GM21619 (cell line): ENCODE measurements around the gene HTR3E.
"Not testable (repeated sequence)": the region's sequence is repeated elsewhere in the genome, so short reads cannot be mapped to it uniquely, and the experiment has no call there.

Experiments
- ATAC-seq: cut with Tn5 transposase; IDR thresholded peaks from one replicate; pipeline ENCODE4 v1.9.1; 2021; ENCODE audit not compliant: unreplicated experiment

Gene HTR3E, protein sequence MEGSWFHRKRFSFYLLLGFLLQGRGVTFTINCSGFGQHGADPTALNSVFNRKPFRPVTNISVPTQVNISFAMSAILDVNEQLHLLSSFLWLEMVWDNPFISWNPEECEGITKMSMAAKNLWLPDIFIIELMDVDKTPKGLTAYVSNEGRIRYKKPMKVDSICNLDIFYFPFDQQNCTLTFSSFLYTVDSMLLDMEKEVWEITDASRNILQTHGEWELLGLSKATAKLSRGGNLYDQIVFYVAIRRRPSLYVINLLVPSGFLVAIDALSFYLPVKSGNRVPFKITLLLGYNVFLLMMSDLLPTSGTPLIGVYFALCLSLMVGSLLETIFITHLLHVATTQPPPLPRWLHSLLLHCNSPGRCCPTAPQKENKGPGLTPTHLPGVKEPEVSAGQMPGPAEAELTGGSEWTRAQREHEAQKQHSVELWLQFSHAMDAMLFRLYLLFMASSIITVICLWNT

DNA sequence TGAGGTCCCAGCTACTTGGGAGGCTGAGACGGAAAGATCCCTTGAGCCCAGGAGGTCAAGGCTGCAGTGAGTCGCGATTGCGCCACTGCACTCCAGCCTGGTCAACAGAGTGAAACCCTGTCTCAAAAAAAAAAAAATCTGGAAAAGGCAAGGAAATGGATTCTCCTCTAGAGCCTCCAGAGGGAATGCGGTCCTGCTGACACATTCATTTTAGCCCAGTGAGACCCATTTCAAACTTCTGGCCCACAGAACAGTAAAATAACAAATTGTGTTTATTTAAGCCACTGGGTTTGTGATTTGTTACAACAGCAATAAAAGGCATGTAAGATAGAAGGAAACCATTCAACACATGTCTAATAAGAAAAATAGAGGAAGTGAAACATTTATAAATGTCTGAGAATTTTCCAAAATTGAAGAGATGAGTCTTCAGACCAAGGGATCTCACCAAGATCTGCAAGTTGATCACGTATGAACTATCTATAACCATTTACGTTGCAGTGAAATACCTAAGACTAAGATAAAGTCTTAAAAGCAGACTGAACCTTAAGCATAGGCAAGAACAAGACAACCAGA is at the start of gene HTR3E:
Gene HTR3E (plus strand): TSS at position 254 of the 573 bp plus-strand sequence. CDS start 466 bp downstream, outside the sequence.
- ATAC-seq = no peak

DNA sequence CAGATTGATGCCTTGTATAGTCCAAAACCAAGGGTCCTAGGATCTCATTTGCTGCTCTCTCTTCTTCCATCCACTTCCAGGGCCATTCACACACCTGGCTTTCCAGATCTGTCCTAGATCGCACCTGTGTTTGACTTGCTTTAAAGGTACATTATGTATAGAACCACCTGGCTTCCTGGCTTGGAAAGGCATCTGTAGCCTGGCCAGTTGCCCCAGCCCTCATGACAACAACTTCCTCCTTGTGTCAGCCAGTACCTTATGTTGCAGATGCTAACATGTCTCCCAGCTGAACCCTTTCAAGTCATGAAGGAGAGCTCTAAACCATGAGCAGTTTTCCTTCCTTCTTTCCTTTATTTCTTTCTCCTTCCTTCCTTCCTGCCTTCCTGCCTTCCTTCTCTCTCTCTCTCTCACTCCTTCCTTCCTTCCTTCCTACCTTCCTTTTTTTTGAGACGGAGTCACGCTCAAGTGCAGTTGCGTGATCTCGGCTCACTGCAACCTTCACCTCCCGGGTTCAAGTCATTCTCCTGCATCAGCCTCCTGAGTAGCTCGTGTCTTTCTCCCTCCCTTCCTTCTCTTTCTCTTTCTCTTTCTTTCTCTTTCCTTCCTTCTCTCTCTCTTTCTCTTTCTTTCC is 46.5 kb upstream of the HTR3E start:
- no peak for ATAC-seq

DNA sequence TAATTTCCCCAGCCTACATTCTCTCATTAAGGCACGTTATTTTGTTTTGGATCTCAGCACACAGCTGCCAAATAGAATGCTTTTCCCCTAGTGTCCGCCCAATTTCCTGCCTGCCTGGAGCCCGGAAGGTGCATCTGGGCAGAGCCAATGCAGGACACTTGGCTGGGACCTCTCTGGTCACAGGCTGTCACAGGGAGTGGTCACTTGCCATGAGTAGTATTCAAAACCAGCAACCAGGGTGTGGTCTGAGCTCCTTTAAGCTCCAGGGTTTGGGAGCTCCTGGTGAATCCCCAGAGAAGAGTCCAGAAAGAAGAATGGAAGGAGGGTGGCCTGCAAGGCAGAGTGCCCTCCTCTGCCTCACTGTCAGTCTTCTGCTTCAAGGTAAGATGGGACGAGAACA is 44.1 kb upstream of the HTR3E start, which contains the start of gene HTR3C:
Gene HTR3C (plus strand): TSS at position 281 of the 400 bp plus-strand sequence. CDS start 34 bp downstream, at position 315.
- no peak for ATAC-seq

DNA sequence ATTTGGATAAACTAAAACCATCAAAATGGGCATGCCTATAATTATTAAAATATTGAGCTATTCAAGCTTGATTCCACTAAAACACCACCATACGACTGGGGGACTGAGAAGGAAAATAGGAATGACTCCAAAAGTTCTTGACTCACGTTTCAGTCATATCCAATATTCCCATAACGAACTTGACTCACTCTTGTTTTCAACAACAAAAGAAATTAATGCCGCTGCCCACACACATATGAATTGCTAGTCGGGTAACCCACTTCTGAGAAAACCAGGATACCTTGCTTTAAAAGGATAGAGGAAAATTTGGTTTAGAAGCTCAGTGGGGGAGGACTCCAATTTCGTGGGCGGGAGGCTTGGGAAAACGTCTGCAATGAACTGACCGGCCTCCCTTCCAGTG is 38.8 kb upstream of the HTR3E start:
- no peak for ATAC-seq

DNA sequence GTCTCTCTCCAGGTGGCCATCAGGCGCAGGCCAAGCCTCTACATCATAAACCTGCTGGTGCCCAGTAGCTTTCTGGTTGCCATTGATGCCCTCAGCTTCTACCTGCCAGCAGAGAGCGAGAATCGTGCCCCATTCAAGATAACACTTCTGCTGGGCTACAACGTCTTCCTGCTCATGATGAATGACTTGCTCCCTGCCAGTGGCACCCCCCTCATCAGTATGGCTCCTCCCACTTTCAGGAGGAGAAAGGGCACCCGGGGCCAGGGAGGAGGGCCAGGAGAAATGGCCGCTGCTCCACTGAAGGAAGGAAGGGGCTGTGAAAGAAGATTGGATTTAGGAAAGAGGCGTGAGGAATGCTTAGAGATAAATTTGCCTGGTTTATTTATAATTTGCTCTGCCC is 37.4 kb upstream of the HTR3E start:
- no peak for ATAC-seq

DNA sequence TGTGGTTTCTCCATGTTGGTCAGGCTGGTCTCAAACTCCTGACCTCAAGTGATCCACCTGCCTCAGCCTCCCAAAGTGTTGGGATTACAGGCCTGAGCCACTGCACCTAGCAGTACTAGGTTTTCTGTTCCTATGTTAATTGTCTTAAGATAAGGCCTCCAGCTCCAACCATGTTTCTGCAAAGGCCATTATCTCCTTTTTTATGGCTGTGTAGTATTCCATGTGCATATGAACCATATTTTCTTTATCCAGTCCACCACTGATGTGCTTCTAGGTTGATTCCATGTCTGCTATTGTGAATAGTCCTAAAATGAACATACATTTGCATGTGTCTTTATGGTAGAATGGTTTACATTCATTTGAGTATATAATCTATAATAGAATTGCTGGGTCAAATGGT is 34.2 kb upstream of the HTR3E start:
- no peak for ATAC-seq

DNA sequence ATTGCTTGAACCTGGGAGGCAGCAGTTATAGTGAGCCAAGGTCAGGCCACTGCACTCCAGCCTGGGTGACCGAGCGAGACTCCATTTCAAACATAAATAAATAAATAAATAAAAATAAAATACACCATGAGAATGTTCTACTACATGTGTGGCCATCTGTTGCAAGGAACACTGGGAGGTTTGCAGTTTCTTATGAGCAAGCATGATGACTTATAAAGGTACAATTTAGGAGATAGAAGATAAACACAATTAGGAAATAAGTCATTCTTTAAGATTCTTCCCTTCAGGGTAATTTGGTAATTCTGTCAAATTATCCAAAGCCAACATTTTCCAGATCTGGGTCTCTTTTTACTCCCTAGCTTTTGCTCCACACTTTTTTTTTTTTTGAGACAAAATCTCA is 30.7 kb upstream of the HTR3E start:
- no peak for ATAC-seq

DNA sequence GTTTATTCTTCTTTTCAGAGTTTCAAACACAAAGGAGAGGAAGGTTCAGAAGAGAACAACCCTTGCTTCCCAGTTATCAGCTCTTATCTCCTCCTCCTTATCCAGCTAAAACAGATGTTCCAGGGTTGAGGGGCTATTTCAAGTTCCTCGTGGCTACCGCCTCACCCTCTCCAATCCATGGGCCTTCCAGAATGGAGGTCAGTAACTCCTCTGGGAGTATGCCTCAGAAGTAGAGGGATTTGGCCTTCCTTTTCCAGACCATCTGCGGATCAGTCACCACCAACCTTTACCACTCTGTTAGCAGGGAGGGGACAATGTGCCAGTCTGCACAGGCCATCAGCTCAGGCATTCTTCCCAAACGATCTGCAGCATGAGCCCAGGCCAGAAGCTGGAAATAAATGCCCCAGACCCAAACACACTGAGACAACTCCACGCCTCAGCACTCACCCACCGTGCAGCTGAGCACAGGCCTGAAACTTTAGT is 29.2 kb upstream of the HTR3E start:
- no peak for ATAC-seq

DNA sequence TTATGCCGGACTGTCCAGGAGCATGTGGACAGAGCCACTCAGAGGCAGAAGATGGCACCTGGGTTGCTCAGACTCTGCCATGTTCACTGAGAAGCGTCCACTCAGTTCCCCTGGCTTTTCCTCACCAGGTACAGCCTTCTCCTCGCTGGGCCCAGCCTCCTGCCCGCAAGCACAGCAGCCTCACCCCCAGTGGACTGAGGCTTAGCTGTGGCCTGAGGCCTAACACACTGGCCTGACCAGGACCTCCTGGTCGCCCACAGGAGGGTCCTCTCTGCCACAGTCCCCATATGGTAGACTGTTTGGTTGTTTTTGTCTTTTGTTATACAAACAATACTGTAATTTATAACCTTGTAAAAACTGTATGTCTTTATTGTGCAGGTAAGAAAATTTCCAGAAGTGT is 28.5 kb upstream of the HTR3E start:
- no peak for ATAC-seq

DNA sequence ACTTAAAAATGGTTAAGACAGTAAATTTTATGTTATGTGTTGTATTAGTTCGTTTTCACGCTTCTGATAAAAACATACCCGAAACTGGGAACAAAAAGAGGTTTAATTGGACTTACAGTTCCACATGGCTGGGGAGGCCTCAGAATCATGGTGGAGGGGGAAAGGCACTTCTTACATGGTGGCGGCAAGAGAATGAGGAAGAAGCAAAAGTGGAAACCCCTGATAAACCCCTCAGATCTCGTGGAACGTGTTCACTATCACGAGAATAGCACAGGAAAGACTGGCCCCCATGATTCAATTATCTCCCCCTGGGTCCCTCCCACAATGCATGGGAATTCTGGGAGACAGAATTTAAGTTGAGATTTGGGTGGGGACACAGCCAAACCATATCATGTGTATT is 25.7 kb upstream of the HTR3E start:
- ATAC-seq = not testable (repeated sequence)

DNA sequence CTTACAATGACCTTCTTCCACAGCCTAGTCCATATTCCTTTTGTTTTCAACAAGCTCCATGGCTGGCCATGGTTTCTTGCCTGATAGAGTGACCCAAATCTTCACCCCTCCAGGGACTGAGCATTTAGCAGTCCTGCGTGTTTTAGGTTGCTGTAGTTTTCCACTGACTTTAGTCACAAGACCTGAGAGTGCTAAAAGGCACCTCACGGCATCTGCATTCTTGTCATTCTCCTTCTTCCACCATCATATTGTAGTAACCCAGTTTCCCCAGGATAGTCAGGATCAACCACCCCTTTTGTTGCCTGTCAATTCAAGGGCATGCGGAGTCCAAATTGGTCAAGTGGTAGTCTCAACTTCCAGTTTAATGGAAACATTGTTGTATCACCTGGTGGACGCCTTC is 23.2 kb upstream of the HTR3E start:
- no peak for ATAC-seq

DNA sequence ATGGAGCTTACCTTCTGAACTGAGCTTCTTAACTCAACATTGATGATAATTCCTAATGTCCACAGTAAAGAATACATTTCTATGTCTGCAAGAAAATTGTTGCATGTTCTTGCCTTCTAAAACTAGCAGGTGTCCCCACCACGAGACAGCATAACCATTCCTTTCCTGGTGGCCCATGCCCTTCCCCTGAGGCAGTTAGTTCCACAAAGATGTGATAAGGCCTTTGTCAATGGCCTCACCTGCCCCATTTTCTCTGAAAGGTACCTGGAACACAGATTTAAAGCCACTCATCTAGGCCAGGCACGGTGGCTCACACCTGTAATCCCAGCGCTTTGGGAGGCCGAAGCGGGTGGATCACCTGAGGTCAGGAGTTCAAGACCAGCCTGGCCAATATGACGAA is 21.0 kb upstream of the HTR3E start:
- ATAC-seq = no peak

DNA sequence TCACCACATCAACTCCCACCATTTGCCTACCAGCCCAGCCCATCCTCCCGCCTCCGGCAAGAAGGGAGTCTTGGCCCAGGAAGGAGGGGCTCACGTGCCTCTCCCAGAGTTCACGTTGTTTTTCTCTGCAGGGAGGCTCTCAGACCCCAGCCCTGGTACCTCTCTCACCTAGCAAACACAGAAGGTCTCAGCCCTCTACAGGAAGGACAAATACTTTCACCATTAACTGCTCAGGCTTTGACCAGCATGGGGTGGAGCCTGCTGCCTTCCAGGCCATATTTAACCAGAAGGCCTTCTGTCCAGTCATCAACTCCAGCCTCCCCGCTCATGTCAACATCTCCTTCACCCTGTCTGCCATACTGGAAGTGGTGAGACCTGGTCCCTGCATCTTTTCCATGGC is 19.0 kb upstream of the HTR3E start:
- no peak for ATAC-seq

DNA sequence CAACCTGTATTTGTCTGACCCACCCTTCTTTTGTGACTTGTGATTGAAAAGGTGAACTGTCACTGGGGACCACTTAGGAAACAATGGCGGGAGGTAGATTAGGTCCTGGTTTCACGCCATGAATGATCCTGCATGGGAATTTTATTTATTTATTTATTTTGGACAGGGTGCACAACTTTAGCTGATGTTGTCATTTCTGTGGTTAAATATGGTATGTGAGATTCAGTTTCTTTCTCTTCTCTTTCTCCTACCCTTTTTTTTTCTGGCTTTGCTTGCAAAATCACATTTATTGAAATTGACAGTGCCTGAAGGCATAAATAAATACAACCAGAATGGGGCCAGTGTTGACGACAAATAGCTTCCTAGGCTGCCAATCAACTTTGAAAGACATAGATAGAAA is 18.0 kb upstream of the HTR3E start:
- no peak for ATAC-seq

DNA sequence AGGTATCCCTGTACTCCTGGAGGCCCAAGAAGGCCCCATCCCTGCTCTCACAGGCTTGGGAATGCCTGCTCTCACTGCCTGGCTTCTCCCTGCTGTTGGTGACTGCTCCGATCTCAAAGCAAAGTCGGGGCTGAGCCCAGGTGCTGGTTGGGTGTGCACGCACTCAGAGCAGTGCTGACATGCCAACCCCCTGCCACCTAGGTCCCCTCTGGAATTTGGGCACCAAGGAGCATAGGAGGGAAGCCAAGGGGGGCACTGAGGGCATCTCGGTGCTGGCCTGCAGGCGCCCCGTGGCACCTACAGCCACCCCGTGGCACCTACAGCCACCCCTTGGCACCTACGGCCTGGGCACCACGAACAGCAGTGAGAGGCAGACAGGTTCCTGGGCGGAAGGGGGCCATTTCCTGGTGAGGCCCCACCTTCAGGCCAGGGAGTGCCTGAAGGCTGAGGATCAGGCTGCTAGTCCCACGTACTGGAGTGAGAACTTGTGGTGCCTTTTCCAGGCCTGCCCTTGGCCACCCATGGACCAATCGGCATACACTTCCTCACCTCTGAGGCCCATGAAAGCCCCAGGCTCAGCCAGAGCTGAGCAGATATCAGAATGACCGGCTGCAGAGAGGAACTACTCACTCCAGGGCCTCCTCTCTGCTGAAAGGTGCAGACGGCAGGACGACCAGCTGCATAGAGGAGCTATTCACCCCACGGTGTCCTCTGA is 15.6 kb upstream of the HTR3E start:
- no peak for ATAC-seq

DNA sequence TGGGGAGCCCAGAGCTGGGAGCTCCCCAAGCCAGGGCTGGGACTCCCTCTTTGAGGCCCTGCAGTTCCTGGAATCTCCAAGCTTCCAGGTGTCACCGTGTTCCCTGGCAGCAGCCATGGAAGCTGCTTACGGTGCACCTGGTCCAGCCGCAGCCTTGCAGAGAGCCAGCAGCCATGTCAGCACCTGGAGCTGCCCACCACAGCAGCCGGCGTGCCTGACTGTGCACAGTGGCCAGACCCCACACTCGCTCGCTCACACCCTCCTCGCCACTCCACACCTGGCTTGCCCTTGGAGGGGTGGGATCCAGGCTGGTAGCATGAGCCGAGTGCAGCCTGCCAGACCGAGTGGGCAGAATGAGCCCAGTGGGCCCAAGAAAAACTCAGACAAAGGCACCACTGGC is 14.8 kb upstream of the HTR3E start:
- ATAC-seq = no peak

DNA sequence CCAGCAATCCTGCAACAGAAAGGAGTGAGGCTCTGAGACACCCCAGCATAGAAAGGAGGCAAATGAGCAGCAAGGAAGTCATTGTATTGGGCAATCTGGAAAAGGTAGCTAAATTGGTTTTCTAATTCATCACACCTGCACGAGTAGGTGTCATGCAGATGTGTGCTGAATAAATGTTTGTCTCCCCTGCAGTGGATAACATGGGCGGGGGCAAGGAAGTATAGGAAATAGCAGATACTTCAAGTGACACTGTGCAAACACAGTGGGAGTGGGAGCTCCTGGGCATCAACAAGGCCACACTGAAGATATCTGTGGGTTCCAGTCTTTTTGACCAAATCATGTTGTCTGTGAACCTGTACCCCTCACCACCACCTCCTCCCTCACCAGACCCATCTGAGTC is 14.4 kb upstream of the HTR3E start:
- ATAC-seq = no peak

DNA sequence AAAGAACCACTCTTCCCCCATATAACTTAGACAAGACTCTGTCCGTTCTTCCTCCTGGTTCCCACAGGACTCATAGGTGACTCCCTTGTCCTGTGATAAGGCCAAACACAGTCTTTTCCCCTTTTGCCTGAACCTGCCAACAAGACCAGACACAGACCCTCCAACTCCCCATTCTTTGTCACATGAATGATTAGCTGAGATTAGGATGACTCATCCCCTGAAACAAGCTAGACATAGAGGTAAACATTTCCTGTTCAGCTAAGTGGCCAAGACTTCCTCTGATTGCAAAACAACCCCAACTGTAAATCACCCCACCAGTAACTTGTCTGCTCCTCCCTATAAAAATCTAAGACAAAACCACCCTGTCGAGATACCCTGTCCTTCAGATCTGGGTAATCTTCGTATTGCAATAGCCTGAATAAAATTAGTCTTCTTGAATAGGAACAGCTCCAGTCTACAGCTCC is 11.4 kb upstream of the HTR3E start:
- ATAC-seq = no peak

DNA sequence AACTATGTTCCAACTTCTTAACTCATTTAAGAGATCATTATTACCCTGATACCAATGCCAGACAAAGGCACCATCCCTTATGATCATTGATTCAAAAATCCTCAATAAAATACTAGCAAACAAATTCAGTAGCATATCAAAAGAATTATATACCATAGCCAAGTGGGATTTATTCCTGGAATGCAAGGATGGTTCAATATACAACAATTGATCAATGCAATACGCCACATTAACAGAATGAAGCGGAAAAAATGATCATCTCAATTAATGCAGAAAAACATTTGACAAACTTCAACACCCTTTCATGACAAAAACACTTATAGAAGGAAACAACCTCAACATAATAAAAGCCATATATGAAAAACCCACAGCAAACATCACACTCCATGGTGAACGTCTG is 4.7 kb upstream of the HTR3E start:
- no peak for ATAC-seq

DNA sequence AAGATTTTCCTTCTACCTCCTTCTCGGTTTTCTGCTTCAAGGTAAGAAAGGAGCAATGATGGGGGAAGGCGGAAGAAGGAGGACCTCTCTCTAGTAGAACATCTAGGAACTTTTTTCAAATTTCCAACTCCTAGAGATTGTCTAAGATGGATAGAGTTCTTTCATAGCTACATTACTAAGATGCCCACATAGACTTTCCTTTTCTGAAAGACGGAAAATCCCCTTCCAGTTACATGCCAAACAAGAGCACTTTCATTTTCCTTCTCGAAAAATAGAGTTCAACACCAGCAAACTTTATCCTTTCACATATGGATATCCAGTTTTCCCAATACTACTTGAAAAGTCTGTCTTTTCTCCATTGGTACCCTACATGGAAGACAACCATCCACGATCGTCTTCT is 692 bp downstream of the HTR3E start:
- ATAC-seq = no peak
